Measurements from ENCODE around the gene MICAL2. TPM values are rescaled to one million over a fixed set of nuclear protein-coding genes. Genes with fewer than 3 reads are reported as not detected.

MICAL2 gene, protein sequence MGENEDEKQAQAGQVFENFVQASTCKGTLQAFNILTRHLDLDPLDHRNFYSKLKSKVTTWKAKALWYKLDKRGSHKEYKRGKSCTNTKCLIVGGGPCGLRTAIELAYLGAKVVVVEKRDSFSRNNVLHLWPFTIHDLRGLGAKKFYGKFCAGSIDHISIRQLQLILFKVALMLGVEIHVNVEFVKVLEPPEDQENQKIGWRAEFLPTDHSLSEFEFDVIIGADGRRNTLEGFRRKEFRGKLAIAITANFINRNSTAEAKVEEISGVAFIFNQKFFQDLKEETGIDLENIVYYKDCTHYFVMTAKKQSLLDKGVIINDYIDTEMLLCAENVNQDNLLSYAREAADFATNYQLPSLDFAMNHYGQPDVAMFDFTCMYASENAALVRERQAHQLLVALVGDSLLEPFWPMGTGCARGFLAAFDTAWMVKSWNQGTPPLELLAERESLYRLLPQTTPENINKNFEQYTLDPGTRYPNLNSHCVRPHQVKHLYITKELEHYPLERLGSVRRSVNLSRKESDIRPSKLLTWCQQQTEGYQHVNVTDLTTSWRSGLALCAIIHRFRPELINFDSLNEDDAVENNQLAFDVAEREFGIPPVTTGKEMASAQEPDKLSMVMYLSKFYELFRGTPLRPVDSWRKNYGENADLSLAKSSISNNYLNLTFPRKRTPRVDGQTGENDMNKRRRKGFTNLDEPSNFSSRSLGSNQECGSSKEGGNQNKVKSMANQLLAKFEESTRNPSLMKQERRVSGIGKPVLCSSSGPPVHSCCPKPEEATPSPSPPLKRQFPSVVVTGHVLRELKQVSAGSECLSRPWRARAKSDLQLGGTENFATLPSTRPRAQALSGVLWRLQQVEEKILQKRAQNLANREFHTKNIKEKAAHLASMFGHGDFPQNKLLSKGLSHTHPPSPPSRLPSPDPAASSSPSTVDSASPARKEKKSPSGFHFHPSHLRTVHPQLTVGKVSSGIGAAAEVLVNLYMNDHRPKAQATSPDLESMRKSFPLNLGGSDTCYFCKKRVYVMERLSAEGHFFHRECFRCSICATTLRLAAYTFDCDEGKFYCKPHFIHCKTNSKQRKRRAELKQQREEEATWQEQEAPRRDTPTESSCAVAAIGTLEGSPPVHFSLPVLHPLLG
- total RNA-seq, result 8.3 and 10.0 TPM in 2 replicates
- long read RNA-seq, partial matches to known transcripts, result 1 of 2 reads
- long read RNA-seq, other reads (novel, unspliced or antisense), result 1 of 2 reads

DNA sequence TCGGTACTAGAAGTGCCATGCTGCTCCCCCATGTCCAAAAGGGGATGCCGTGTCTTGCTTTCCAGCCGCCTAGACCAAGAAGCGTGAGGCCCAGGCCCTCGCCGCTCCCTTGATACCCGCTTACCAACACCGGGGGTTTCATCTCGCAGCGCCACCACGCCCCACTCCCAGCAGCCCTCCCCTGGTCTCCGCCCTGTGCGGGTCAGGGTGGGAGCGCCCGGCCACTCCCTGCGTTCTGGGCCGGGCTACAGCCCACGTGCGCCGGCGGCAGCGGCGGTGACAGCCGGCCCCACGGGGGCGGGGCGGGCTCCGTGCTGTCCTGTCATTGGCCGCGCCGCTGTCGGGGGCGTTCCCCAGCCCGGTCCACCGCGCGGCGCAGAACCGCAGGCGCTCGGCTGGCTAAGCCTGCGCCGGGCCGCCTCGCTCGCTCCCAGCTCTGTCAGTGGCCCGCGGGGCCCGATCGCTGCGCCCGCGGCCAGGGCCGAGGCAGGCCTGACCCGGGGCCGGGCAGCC lies at the start of gene MICAL2:
TSS of gene MICAL2 (plus strand) at position 390 of the 513 bp plus-strand sequence. CDS start 51,566 bp downstream, outside the sequence.
- peak within 1 kb of the TSS; percentile 51 for H3K27ac Mint-ChIP-seq

DNA sequence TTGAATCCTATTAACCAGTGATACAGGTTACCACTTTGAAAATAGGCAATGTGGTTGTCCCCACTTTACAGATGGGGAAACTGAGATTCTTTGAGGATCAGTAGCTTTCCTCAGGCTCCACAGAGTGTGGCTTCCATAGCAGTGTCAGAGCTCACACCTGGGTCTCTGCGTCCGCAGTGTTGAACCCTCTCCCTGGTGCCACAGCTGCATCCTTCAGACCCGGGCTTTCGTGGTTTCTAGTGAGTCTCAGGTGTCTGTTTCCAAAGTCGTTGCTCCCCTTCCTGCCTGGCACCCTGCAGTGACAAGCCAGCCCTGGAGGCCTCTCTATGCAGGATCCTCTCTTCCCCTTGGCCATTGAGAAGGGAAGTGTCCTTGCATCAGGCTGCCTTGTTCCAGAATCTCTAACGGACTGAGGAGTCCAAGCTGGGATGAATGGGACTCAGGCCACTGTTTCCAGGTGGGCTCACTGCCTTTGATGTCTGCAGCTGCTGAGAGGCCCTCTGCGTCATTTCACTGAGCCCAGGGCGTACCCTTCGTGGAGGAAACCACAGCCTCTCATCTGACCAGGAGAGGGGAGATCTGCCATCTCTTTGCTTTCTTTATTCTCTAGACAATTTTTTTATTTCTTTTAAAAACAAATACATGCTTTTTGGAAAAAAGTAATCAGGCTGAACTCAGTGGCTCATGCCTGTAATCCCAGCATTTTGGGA lies 48.4 kb upstream of the MICAL2 start:
- TF ChIP-seq, protein P1, sequence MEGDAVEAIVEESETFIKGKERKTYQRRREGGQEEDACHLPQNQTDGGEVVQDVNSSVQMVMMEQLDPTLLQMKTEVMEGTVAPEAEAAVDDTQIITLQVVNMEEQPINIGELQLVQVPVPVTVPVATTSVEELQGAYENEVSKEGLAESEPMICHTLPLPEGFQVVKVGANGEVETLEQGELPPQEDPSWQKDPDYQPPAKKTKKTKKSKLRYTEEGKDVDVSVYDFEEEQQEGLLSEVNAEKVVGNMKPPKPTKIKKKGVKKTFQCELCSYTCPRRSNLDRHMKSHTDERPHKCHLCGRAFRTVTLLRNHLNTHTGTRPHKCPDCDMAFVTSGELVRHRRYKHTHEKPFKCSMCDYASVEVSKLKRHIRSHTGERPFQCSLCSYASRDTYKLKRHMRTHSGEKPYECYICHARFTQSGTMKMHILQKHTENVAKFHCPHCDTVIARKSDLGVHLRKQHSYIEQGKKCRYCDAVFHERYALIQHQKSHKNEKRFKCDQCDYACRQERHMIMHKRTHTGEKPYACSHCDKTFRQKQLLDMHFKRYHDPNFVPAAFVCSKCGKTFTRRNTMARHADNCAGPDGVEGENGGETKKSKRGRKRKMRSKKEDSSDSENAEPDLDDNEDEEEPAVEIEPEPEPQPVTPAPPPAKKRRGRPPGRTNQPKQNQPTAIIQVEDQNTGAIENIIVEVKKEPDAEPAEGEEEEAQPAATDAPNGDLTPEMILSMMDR (IDR thresholded peaks at IDR 0.05; ENCODE audit: unreplicated experiment), result no peak
- Mint-ChIP-seq H3K36me3 (ENCODE audit: insufficient read depth) (no peaks in the 10 kb centered on the region), H3K9me3 (ENCODE audit: low read depth) (peaks cover 8% of the 10 kb centered on the region), H3K4me3 (ENCODE audit: low read depth) (no peak overlapping the region), H3K27ac (no peak overlapping the region), H3K4me1 (ENCODE audit: low read depth) (peaks cover 5% of the 10 kb centered on the region), H3K27me3 (no peaks in the 10 kb centered on the region)
- DNase-seq (ENCODE audit: low spot score, unreplicated experiment), result no peak

More for the DNA sequence above, at the start of gene MICAL2:
- H3K9me3 Mint-ChIP-seq (ENCODE audit: low read depth), result no peaks in the 10 kb centered on the region
- TF ChIP-seq, protein P1 (IDR thresholded peaks at IDR 0.05; ENCODE audit: unreplicated experiment), result no peak
- DNase-seq (ENCODE audit: low spot score, unreplicated experiment), result peak; percentile 71
- H3K27me3 Mint-ChIP-seq, result peaks cover 60% of the 10 kb centered on the region
- H3K4me3 Mint-ChIP-seq (ENCODE audit: low read depth), result peak within 1 kb of the TSS; percentile 68
- H3K36me3 Mint-ChIP-seq (ENCODE audit: insufficient read depth), result no peaks in the 10 kb centered on the region
- peaks cover 8% of the 10 kb centered on the region for H3K4me1 Mint-ChIP-seq (ENCODE audit: low read depth)

DNA sequence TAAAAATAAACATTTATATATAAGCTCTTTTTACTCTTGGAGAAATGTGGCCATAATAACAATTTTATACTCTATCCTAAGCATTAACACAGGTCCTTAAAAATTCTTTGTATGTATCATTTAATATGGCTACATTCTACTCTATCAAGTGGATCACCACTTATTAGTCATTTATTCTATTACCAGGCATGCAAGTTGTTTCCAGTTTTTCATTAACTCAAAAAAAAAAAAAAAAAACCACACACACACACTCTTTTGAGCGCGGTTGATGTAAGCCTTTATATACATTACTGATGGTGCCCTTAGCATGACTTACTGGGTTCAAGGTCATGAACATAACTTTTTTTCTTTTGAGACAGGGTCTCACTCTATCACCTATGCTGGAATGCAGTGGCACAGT lies 47.1 kb upstream of the MICAL2 start:
- no peak overlapping the region for H3K4me3 Mint-ChIP-seq (ENCODE audit: low read depth)
- H3K4me1 Mint-ChIP-seq (ENCODE audit: low read depth), result peaks cover 14% of the 10 kb centered on the region
- peaks cover 8% of the 10 kb centered on the region for H3K9me3 Mint-ChIP-seq (ENCODE audit: low read depth)
- TF ChIP-seq, protein P1 (IDR thresholded peaks at IDR 0.05; ENCODE audit: unreplicated experiment), result no peak
- no peaks in the 10 kb centered on the region for H3K36me3 Mint-ChIP-seq (ENCODE audit: insufficient read depth)
- no peaks in the 10 kb centered on the region for H3K27me3 Mint-ChIP-seq
- no peak for DNase-seq (ENCODE audit: low spot score, unreplicated experiment)
- no peak overlapping the region for H3K27ac Mint-ChIP-seq

DNA sequence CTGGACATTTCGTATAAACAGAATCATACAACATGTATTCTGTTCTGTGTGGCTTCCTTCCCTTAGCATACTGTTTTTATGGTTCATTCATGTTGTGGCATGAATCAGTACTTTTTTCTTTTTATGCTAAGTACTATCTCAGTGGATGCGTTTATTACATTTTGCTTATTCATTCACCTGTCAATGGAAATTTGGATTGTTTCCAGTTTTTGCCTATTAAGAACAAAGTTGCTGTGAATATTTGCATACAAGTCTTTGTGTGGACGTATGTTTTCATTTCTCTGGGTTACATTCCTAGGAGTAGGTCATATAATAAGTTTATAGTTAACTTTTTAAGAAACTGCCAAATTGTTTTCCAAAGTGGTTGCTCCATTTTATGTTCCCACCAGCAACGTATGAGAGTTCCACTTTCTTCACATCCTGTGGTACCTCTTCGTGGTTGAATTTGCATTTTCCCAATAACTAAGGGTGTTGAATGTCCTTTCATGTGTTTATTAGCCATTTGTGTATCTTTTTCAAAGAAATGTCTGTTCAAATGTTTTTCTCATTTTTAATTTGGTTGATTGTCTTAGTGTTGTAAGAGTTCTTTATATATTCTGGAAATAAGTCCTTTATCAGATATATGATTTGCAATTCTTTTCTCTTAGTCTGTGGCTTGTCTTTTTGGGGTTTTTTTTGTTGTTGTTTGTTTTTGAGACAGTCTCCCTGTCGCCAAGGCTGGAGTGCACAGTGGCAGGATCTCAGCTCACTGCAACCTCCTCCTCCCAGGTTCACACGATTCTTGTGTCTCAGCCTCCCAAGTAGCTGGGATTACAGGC lies 46.0 kb upstream of the MICAL2 start:
- Mint-ChIP-seq H3K27ac (no peak overlapping the region), H3K27me3 (no peaks in the 10 kb centered on the region), H3K4me3 (ENCODE audit: low read depth) (no peak overlapping the region), H3K4me1 (ENCODE audit: low read depth) (peaks cover 15% of the 10 kb centered on the region), H3K9me3 (ENCODE audit: low read depth) (peaks cover 8% of the 10 kb centered on the region), H3K36me3 (ENCODE audit: insufficient read depth) (no peaks in the 10 kb centered on the region)
- no peak for DNase-seq (ENCODE audit: low spot score, unreplicated experiment)
- TF ChIP-seq, protein P1 (IDR thresholded peaks at IDR 0.05; ENCODE audit: unreplicated experiment), result no peak
